ENCODE measurements around the gene CIZ1. TPM values are rescaled to one million over a fixed set of nuclear protein-coding genes. Genes with fewer than 3 reads are reported as not detected.

The CIZ1 gene
- total RNA-seq, 1 donor: 34.1 TPM

DNA sequence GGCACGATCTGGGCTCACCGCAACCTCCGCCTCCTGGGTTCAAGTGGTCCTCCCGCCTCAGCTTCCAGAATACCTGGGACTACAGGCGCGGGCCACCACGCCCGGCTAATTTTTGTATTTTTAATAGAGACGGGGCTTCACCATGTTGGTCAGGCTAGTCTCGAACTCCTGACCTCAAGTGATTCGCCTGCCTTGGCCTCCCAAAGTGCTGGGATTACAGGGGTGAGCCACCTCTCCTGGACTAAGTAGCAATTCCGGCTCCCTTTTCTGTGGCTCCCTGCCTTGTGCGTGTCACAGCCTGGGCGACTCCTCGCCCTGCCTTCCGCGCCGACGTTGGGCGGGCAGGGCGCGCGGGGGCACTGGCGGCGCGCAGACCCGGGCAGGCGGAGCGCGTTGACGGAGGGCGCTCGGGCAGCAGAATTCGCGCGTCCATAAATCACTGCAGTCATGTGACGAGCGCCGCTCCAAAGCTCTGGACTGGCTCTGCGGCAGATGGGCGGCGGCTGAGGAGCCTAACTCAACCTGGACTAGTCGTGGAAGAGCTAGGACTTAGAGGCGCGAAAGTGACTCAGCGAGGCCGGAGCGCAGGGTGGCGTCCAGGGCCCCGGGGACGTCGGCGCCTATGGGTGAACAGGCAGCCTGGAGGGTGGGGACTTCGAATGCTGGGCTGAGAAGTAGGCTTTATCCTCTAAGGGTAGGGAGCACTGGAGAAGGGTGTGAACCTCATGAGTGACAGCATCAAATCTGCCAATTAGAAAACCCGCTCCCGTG lies 1.4 kb upstream of the CIZ1 start:
- H3K4me3 ChIP-seq (ENCODE audit: low read depth, low read length): peak overlapping the region; percentile 89
- TF ChIP-seq, protein P1, sequence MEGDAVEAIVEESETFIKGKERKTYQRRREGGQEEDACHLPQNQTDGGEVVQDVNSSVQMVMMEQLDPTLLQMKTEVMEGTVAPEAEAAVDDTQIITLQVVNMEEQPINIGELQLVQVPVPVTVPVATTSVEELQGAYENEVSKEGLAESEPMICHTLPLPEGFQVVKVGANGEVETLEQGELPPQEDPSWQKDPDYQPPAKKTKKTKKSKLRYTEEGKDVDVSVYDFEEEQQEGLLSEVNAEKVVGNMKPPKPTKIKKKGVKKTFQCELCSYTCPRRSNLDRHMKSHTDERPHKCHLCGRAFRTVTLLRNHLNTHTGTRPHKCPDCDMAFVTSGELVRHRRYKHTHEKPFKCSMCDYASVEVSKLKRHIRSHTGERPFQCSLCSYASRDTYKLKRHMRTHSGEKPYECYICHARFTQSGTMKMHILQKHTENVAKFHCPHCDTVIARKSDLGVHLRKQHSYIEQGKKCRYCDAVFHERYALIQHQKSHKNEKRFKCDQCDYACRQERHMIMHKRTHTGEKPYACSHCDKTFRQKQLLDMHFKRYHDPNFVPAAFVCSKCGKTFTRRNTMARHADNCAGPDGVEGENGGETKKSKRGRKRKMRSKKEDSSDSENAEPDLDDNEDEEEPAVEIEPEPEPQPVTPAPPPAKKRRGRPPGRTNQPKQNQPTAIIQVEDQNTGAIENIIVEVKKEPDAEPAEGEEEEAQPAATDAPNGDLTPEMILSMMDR (IDR thresholded peaks at IDR 0.05; ENCODE audit: insufficient read depth, low read depth, low read length): peak; percentile 38
- peak; percentile 96 for DNase-seq (ENCODE audit: low read depth)

DNA sequence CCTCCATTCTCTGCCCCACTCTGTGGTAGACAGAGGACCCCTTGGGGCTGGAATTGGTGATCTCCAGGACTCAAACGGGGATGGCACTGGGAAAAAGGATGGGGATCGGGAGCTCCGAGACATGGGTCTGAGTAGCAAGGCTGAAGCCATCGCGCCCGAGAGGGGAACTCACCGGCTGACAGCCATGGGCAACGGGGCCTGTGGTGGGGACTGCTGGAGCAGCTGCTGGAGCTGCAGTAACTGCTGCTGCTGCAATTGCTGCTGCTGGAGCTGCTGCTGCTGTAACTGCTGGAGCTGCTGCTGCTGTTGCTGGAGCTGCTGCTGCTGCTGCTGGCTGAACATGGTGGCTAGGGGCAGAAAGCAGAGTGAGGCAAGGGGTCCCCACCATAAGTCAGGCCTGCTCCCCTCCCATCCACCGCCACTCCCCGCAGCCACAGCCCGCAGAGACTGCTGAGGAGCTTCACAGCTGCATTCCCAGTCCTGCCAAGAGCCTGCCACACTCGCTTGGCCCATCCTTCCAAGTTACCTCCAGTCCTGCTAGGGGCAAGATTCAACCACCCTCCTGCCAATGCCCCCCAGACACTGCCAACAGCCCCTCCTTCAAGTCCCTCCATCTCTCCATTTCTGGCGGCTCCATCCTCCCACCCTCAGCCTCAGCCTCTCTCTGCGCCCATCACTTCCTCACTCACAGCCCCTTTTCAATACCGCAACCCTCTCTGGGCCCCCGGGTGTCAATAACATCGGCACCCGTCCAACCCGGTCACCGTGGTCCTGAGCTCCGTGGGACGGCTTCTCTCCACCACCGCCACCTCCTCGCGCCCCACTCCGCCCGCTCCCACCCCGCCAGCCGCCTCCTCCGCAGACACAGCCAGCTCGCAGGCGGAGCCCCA lies 611 bp downstream of the CIZ1 start:
- TF ChIP-seq, protein P1 (IDR thresholded peaks at IDR 0.05; ENCODE audit: insufficient read depth, low read depth, low read length): no peak
- H3K4me3 ChIP-seq (ENCODE audit: low read depth, low read length): peak overlapping the region; percentile 89
- peak; percentile 9 for DNase-seq (ENCODE audit: low read depth)

DNA sequence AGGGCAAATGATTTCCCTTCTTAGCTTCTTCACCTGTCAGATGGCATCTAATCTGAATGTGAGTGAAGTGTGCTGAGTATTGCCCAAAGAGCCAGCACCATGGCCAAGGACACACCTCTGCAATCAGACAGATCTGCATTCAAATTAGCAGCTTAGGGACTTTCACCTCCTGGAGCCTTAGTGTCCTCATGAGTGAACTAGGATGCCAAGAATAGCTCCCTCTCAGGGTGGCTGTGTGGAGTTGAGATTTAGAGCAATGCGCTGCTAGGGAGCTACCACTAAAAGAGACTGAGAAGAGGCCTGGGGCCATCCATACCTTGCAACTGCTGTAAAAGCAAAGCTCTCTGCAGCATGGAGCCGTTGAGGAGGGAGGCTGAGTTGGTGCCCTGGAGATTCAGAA lies 1.4 kb downstream of the CIZ1 start:
- no peak for DNase-seq (ENCODE audit: low read depth)
- TF ChIP-seq, protein P1 (IDR thresholded peaks at IDR 0.05; ENCODE audit: insufficient read depth, low read depth, low read length): no peak
- no peak overlapping the region for H3K4me3 ChIP-seq (ENCODE audit: low read depth, low read length)

DNA sequence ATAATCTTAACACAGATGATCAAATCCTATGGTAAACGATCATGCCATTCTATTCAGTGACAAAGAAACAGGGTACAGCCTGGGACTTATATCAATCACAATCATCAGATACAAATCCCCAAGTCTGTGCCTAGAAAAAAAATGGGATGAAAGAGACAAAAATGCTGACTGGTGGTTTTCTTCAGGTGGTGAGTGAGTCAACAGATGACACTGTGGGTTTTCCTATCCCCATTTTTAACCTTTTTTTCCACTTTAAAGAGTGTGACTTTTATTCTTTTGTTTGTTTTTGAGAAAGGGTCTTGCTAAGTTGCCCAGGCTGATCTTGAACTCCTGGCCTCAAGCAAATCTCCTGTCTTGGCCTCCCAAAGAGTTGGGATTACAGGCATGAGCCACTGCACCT lies 3.2 kb downstream of the CIZ1 start:
- TF ChIP-seq, protein P1 (IDR thresholded peaks at IDR 0.05; ENCODE audit: insufficient read depth, low read depth, low read length): no peak
- DNase-seq (ENCODE audit: low read depth): no peak
- no peak overlapping the region for H3K4me3 ChIP-seq (ENCODE audit: low read depth, low read length)

DNA sequence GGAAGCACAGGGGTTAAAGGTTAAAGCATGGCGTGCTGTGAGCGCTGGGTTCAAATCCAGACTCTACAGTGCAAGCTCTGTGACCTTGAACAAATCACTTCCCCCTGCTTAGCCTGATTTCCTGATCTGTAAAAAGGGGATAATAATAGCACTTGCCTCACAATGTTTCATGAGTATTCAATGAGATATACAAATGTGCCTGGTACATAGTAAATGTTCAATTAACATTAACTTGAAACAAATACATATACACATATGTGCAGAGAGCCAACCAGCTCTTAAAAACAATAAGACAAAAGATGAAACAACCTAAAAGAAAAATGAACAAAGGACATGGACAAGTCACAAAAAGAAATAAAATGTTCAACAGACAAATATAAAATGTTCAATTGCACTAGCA lies 4.0 kb downstream of the CIZ1 start:
- TF ChIP-seq, protein P1 (IDR thresholded peaks at IDR 0.05; ENCODE audit: insufficient read depth, low read depth, low read length): no peak
- no peak for DNase-seq (ENCODE audit: low read depth)

DNA sequence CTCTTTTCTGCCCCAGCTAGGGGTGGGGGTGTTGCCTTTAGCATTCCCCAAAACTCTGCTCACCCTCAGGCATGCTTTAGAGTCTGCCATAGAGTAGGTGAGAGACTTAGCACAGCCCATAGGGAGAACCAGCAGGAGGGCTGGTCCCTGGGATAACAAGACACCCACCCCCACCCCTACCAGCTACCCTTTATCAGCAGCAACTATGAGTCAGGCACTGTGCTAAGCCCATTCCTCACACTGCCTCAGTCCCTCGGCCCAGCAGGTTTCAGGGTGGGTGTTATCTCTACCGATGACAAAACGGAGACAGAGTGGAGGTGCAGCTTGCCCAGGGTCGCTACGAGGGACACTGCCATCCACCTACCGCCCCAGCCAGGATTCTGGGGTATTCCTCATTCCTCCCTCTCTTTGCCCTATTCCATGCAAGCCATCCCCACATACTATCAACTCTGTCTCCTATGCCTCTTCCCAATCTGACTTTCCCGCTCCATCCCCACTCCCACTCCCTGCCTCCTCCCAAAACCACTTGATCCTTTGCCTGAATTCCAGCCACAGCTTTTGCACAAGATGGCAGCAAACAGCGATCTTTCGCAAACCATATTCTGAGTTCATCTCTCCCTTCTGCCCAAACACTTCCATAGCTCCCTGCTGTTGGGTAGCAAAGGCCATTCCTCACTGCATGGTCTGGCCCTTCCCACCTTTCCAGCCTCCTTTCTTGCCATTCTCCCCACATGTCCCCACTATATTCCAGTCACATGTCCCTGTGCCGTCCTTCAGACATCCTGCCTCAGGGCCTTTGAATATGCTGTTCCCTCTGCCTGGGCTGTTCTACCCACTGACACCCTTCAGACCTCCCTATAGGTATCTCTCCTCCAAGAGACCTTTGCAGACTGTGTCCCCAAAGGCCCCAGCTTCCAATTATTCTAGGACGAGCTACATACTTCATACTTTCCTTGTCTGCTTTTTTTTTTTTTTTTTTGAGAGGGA lies 5.1 kb downstream of the CIZ1 start:
- DNase-seq (ENCODE audit: low read depth): no peak
- TF ChIP-seq, protein P1 (IDR thresholded peaks at IDR 0.05; ENCODE audit: insufficient read depth, low read depth, low read length): no peak
- H3K4me3 ChIP-seq (ENCODE audit: low read depth, low read length): no peak overlapping the region

More for the DNA sequence above, 4.0 kb downstream of the CIZ1 start:
- no peak overlapping the region for H3K4me3 ChIP-seq (ENCODE audit: low read depth, low read length)
